Natural killer cell treated with Interleukin-12 subunit alpha and Interleukin-12 subunit beta and Interleukin-15 and Interleukin-18, amount 100 ng/mL, for 72 hours (primary cell): Measurements from ENCODE around the gene EXOC4. TPM values are rescaled to one million over a fixed set of nuclear protein-coding genes. Genes with fewer than 3 reads are reported as not detected.

Experiments
- ATAC-seq, 2 donors: fragments of 150-1000 bp; cut with Tn5 transposase in 1 of 2; sonication (Bioruptor Pico), chemical (Tn5 transposase) in 1 of 2; 2 replicates each; pipeline ENCODE4 v1.10.0; 2021
- DNase-seq: peaks from one replicate; pipeline ENCODE4 v3.0.0; 2022; ENCODE audit warnings: low spot score
- H3K27ac Mint-ChIP-seq, 2 donors: 1 replicate in 1 of 2; 2 replicates in 1 of 2; pipeline ENCODE4 v1.8.0; 2022; ENCODE audit warnings: mixed read lengths in 2 of 2, mild to moderate bottlenecking in 1 of 2, moderate library complexity in 1 of 2
- H3K27me3 Mint-ChIP-seq, 2 donors: 1 replicate in 1 of 2; 2 replicates in 1 of 2; pipeline ENCODE4 v1.8.0; 2022; ENCODE audit warnings: mixed read lengths in 2 of 2
- H3K36me3 Mint-ChIP-seq: one replicate; pipeline ENCODE4 v1.8.0; 2022; ENCODE audit warnings: mixed read lengths
- H3K4me1 Mint-ChIP-seq, 2 donors: 1 replicate in 1 of 2; 2 replicates in 1 of 2; pipeline ENCODE4 v1.8.0; 2022; ENCODE audit warnings: low read depth in 2 of 2, mixed read lengths in 2 of 2, mild to moderate bottlenecking in 1 of 2
- H3K4me3 Mint-ChIP-seq: one replicate; pipeline ENCODE4 v1.8.0; 2022; ENCODE audit warnings: mixed read lengths
- H3K9me3 Mint-ChIP-seq: 2 replicates; pipeline ENCODE4 v1.8.0; 2022; ENCODE audit warnings: mixed read lengths
- total RNA-seq, 2 donors: library from RNA; stranded (reverse); gene quantifications; one replicate each; pipeline ENCODE4 v1.2.3, GENCODE V29; 2022

Gene EXOC4
- total RNA-seq, 2 donors from 2014 or later = 78.5 to 107 TPM

- Mint-ChIP-seq H3K27me3 (no peaks in the 10 kb centered on the region), H3K27ac (no peak overlapping the region), H3K4me1 (peaks cover 4 to 7% of the 10 kb centered on the region in 2 donors), H3K36me3 (no peaks in the 10 kb centered on the region), H3K4me3 (no peak overlapping the region), H3K9me3 (no peaks in the 10 kb centered on the region)
- no peak for DNase-seq
- no peak for ATAC-seq
These were observed 488.8 kb downstream of the EXOC4 start for GRCh38 chr7:133741703-133742102.

GRCh38 chr7:133742709-133743538, 490.0 kb downstream of the EXOC4 start:
- DNase-seq = no peak
- Mint-ChIP-seq H3K9me3 (no peaks in the 10 kb centered on the region), H3K4me1 (peaks cover 4 to 7% of the 10 kb centered on the region in 2 donors), H3K36me3 (no peaks in the 10 kb centered on the region), H3K27ac (no peak overlapping the region), H3K27me3 (no peaks in the 10 kb centered on the region), H3K4me3 (no peak overlapping the region)
- ATAC-seq = no peak

GRCh38 chr7:133744451-133744850, 491.6 kb downstream of the EXOC4 start:
- peaks cover 4 to 7% of the 10 kb centered on the region in 2 donors for H3K4me1 Mint-ChIP-seq
- H3K27ac Mint-ChIP-seq = no peak overlapping the region
- H3K36me3 Mint-ChIP-seq = no peaks in the 10 kb centered on the region
- no peaks in the 10 kb centered on the region for H3K9me3 Mint-ChIP-seq
- no peaks in the 10 kb centered on the region for H3K27me3 Mint-ChIP-seq
- DNase-seq (no peak), ATAC-seq (no peak)
- H3K4me3 Mint-ChIP-seq = no peak overlapping the region

- H3K4me3 Mint-ChIP-seq = no peak overlapping the region
- H3K36me3 Mint-ChIP-seq = no peaks in the 10 kb centered on the region
- ATAC-seq (no peak), DNase-seq (no peak)
- H3K4me1 Mint-ChIP-seq = peaks cover 0 to 1% of the 10 kb centered on the region in 2 donors
- no peaks in the 10 kb centered on the region for H3K9me3 Mint-ChIP-seq
- H3K27ac Mint-ChIP-seq = no peak overlapping the region
- H3K27me3 Mint-ChIP-seq = no peaks in the 10 kb centered on the region
These were observed 493.4 kb downstream of the EXOC4 start for GRCh38 chr7:133746305-133746704.

- DNase-seq = no peak
- no peaks in the 10 kb centered on the region for H3K4me1 Mint-ChIP-seq
- H3K4me3 Mint-ChIP-seq = no peak overlapping the region
- H3K27me3 Mint-ChIP-seq = no peaks in the 10 kb centered on the region
- no peak overlapping the region for H3K27ac Mint-ChIP-seq
- no peaks in the 10 kb centered on the region for H3K9me3 Mint-ChIP-seq
- H3K36me3 Mint-ChIP-seq = no peaks in the 10 kb centered on the region
- no peak for ATAC-seq
These were observed 494.0 kb downstream of the EXOC4 start for GRCh38 chr7:133746847-133747246.

GRCh38 chr7:133748443-133749407, 495.8 kb downstream of the EXOC4 start:
- Mint-ChIP-seq H3K4me1 (no peaks in the 10 kb centered on the region), H3K27me3 (no peaks in the 10 kb centered on the region), H3K9me3 (no peaks in the 10 kb centered on the region), H3K36me3 (no peaks in the 10 kb centered on the region), H3K27ac (no peak overlapping the region), H3K4me3 (no peak overlapping the region)
- ATAC-seq = no peak
- DNase-seq = no peak

GRCh38 chr7:133750287-133750686, 497.4 kb downstream of the EXOC4 start:
- no peak for DNase-seq
- no peak for ATAC-seq
- Mint-ChIP-seq H3K4me3 (no peak overlapping the region), H3K27me3 (no peaks in the 10 kb centered on the region), H3K9me3 (no peaks in the 10 kb centered on the region), H3K27ac (no peak overlapping the region), H3K4me1 (no peaks in the 10 kb centered on the region), H3K36me3 (no peaks in the 10 kb centered on the region)

- H3K9me3 Mint-ChIP-seq = no peaks in the 10 kb centered on the region
- H3K4me3 Mint-ChIP-seq = no peak overlapping the region
- no peak for DNase-seq
- H3K27me3 Mint-ChIP-seq = no peaks in the 10 kb centered on the region
- no peaks in the 10 kb centered on the region for H3K4me1 Mint-ChIP-seq
- ATAC-seq = no peak
- H3K27ac Mint-ChIP-seq = no peak overlapping the region
- no peaks in the 10 kb centered on the region for H3K36me3 Mint-ChIP-seq
These were observed 498.2 kb downstream of the EXOC4 start for GRCh38 chr7:133751079-133751478.

- H3K36me3 Mint-ChIP-seq = no peaks in the 10 kb centered on the region
- H3K4me3 Mint-ChIP-seq = no peak overlapping the region
- H3K27ac Mint-ChIP-seq = no peak overlapping the region
- no peaks in the 10 kb centered on the region for H3K27me3 Mint-ChIP-seq
- H3K4me1 Mint-ChIP-seq = no peaks in the 10 kb centered on the region
- ATAC-seq (no peak), DNase-seq (no peak)
- H3K9me3 Mint-ChIP-seq = no peaks in the 10 kb centered on the region
These were observed 500.6 kb downstream of the EXOC4 start for GRCh38 chr7:133753513-133753912.

GRCh38 chr7:133754708-133755107, 501.8 kb downstream of the EXOC4 start:
- DNase-seq (no peak), ATAC-seq (no peak)
- Mint-ChIP-seq H3K4me3 (no peak overlapping the region), H3K36me3 (no peaks in the 10 kb centered on the region), H3K9me3 (no peaks in the 10 kb centered on the region), H3K27me3 (no peaks in the 10 kb centered on the region), H3K27ac (no peak overlapping the region), H3K4me1 (no peaks in the 10 kb centered on the region)

GRCh38 chr7:133755901-133756300, 503.0 kb downstream of the EXOC4 start:
- Mint-ChIP-seq H3K4me3 (no peak overlapping the region), H3K36me3 (no peaks in the 10 kb centered on the region), H3K27ac (no peak overlapping the region), H3K4me1 (no peaks in the 10 kb centered on the region), H3K27me3 (no peaks in the 10 kb centered on the region), H3K9me3 (no peaks in the 10 kb centered on the region)
- ATAC-seq (no peak), DNase-seq (no peak)

- H3K27me3 Mint-ChIP-seq = no peaks in the 10 kb centered on the region
- DNase-seq (no peak), ATAC-seq (no peak)
- no peak overlapping the region for H3K27ac Mint-ChIP-seq
- no peak overlapping the region for H3K4me3 Mint-ChIP-seq
- H3K4me1 Mint-ChIP-seq = no peaks in the 10 kb centered on the region
- H3K36me3 Mint-ChIP-seq = no peaks in the 10 kb centered on the region
- no peaks in the 10 kb centered on the region for H3K9me3 Mint-ChIP-seq
These were observed 508.6 kb downstream of the EXOC4 start for GRCh38 chr7:133761443-133761842.

GRCh38 chr7:133763076-133763640, 510.3 kb downstream of the EXOC4 start:
- no peaks in the 10 kb centered on the region for H3K9me3 Mint-ChIP-seq
- H3K36me3 Mint-ChIP-seq = peaks cover 4% of the 10 kb centered on the region
- ATAC-seq = no peak
- no peaks in the 10 kb centered on the region for H3K4me1 Mint-ChIP-seq
- no peaks in the 10 kb centered on the region for H3K27me3 Mint-ChIP-seq
- no peak overlapping the region for H3K27ac Mint-ChIP-seq
- no peak for DNase-seq
- no peak overlapping the region for H3K4me3 Mint-ChIP-seq

- Mint-ChIP-seq H3K4me3 (no peak overlapping the region), H3K36me3 (peaks cover 4% of the 10 kb centered on the region), H3K27me3 (no peaks in the 10 kb centered on the region), H3K9me3 (no peaks in the 10 kb centered on the region), H3K27ac (no peak overlapping the region), H3K4me1 (no peaks in the 10 kb centered on the region)
- ATAC-seq (no peak), DNase-seq (no peak)
These were observed 516.8 kb downstream of the EXOC4 start for GRCh38 chr7:133769668-133770067.
